Ishikawa (cell line): ENCODE results near the gene NDUFB3.

Experiments used
- CEBPB ChIP-seq: IDR thresholded peaks from 2 replicates; pipeline ENCODE4 v1.6.1; 2012
- CREB1 ChIP-seq: IDR thresholded peaks from 2 replicates; pipeline ENCODE4 v1.6.1; 2012; ENCODE audit warnings: low read depth
- EGR1 ChIP-seq: IDR thresholded peaks from 2 replicates; pipeline ENCODE4 v1.6.1; 2012
- EP300 ChIP-seq: IDR thresholded peaks from 2 replicates; pipeline ENCODE4 v1.6.1; 2012; ENCODE audit warnings: borderline replicate concordance
- FOXM1 ChIP-seq: IDR thresholded peaks from 2 replicates; pipeline ENCODE4 v1.6.1; 2012; ENCODE audit warnings: low read depth, borderline replicate concordance
- NFIC ChIP-seq: IDR thresholded peaks from 2 replicates; pipeline ENCODE4 v1.6.1; 2012
- RAD21 ChIP-seq: IDR thresholded peaks from 2 replicates; pipeline ENCODE4 v1.6.1; 2012; ENCODE audit warnings: low read depth
- TAF1 ChIP-seq: IDR thresholded peaks from 2 replicates; pipeline ENCODE4 v1.6.1; 2012; ENCODE audit warnings: low read depth, mild to moderate bottlenecking
- TCF12 ChIP-seq: IDR thresholded peaks from 2 replicates; pipeline ENCODE4 v1.6.1; 2012; ENCODE audit warnings: low read depth
- TEAD4 ChIP-seq: IDR thresholded peaks from 2 replicates; pipeline ENCODE4 v1.6.1; 2012
- YY1 ChIP-seq: IDR thresholded peaks from 2 replicates; pipeline ENCODE4 v1.6.1; 2012; ENCODE audit warnings: low read depth
- ZBTB7A ChIP-seq: IDR thresholded peaks from 2 replicates; pipeline ENCODE4 v1.6.1; 2012; ENCODE audit warnings: low read depth
- TF ChIP-seq, protein P1 (sequence below): IDR thresholded peaks from 2 replicates; pipeline ENCODE4 v1.6.1; 2012; ENCODE audit warnings: low read depth, mild to moderate bottlenecking
- TF ChIP-seq, protein P2 (sequence below): IDR thresholded peaks from 2 replicates; pipeline ENCODE4 v1.6.1; 2012
- TF ChIP-seq, protein P3 (sequence below): IDR thresholded peaks from 2 replicates; pipeline ENCODE4 v1.6.1; 2012

NDUFB3 gene

GRCh38 chr2:201059961-201060755 is 11.6 kb upstream of the NDUFB3 start:
- no peak for TF ChIP-seq RAD21
- TF ChIP-seq, protein P1, sequence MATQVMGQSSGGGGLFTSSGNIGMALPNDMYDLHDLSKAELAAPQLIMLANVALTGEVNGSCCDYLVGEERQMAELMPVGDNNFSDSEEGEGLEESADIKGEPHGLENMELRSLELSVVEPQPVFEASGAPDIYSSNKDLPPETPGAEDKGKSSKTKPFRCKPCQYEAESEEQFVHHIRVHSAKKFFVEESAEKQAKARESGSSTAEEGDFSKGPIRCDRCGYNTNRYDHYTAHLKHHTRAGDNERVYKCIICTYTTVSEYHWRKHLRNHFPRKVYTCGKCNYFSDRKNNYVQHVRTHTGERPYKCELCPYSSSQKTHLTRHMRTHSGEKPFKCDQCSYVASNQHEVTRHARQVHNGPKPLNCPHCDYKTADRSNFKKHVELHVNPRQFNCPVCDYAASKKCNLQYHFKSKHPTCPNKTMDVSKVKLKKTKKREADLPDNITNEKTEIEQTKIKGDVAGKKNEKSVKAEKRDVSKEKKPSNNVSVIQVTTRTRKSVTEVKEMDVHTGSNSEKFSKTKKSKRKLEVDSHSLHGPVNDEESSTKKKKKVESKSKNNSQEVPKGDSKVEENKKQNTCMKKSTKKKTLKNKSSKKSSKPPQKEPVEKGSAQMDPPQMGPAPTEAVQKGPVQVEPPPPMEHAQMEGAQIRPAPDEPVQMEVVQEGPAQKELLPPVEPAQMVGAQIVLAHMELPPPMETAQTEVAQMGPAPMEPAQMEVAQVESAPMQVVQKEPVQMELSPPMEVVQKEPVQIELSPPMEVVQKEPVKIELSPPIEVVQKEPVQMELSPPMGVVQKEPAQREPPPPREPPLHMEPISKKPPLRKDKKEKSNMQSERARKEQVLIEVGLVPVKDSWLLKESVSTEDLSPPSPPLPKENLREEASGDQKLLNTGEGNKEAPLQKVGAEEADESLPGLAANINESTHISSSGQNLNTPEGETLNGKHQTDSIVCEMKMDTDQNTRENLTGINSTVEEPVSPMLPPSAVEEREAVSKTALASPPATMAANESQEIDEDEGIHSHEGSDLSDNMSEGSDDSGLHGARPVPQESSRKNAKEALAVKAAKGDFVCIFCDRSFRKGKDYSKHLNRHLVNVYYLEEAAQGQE = no peak
- no peak for TF ChIP-seq CREB1
- no peak for TF ChIP-seq CEBPB
- TF ChIP-seq, protein P2, sequence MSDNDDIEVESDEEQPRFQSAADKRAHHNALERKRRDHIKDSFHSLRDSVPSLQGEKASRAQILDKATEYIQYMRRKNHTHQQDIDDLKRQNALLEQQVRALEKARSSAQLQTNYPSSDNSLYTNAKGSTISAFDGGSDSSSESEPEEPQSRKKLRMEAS = no peak
- TF ChIP-seq TAF1 = no peak
- no peak for TF ChIP-seq YY1
- TF ChIP-seq, protein P3, sequence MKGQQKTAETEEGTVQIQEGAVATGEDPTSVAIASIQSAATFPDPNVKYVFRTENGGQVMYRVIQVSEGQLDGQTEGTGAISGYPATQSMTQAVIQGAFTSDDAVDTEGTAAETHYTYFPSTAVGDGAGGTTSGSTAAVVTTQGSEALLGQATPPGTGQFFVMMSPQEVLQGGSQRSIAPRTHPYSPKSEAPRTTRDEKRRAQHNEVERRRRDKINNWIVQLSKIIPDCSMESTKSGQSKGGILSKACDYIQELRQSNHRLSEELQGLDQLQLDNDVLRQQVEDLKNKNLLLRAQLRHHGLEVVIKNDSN = no peak
- TF ChIP-seq EP300 = no peak
- TF ChIP-seq TEAD4 = no peak
- no peak for TF ChIP-seq TCF12

GRCh38 chr2:201064797-201065329 is 6.9 kb upstream of the NDUFB3 start:
- TF ChIP-seq ZBTB7A = no peak
- no peak for TF ChIP-seq CREB1
- TF ChIP-seq, protein P1 = no peak
- no peak for TF ChIP-seq TAF1
- TF ChIP-seq FOXM1 = no peak
- no peak for TF ChIP-seq YY1
- TF ChIP-seq TEAD4 = no peak
- TF ChIP-seq EGR1 = no peak
- no peak for TF ChIP-seq NFIC
- TF ChIP-seq, protein P2 = no peak

GRCh38 chr2:201070948-201071478 is 788 bp upstream of the NDUFB3 start:
- TF ChIP-seq TAF1 = no peak
- TF ChIP-seq TEAD4 = no peak
- TF ChIP-seq ZBTB7A = no peak
- TF ChIP-seq CREB1 = no peak
- TF ChIP-seq NFIC = no peak
- TF ChIP-seq EP300 = no peak
- TF ChIP-seq, protein P3 = no peak
- TF ChIP-seq, protein P1 = no peak
- no peak for TF ChIP-seq YY1

DNA sequence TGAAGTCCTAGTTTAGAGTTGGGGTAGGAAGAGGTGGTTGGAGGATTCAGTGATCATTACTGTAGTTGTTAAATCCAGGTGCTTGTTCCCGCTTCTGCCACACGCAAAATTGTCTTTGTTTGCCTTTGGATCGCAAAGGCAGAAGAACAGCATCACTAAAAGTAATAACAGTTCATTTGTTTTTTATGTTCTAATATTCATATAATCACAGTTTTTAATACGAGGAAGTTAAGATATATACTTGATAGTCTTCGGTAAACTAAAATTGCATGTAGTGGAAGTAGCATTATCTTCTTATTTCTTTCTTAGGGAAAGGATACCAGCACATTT is 365 bp downstream of the NDUFB3 start:
- TF ChIP-seq TAF1 = no peak
- no peak for TF ChIP-seq TCF12
- no peak for TF ChIP-seq EP300
- TF ChIP-seq TEAD4 = no peak

- no peak for TF ChIP-seq TAF1
These were observed 1.3 kb downstream of the NDUFB3 start for GRCh38 chr2:201073071-201073470.
